ENCODE measurements around the gene PCED1B.

DNA sequence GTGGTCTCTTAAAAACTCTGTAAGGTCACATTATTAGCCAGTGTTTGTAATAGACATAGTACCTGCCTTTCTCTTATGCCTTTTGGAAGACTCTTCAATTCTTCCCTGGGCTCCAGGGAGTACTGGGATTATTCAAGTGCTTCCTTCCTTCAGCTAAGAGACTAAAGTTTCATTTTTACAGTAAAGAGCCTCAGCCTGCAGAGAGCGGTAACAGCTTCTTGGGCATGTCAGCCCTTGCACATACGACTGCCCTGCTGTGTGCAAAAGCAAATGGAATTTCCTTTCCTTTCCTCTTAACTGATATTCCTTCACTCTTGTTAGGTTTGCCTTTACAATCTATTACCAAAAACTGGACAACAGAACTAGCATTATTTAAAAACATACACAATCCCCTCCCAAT is 33.3 kb downstream of the PCED1B start:
- TF ChIP-seq, protein P1, sequence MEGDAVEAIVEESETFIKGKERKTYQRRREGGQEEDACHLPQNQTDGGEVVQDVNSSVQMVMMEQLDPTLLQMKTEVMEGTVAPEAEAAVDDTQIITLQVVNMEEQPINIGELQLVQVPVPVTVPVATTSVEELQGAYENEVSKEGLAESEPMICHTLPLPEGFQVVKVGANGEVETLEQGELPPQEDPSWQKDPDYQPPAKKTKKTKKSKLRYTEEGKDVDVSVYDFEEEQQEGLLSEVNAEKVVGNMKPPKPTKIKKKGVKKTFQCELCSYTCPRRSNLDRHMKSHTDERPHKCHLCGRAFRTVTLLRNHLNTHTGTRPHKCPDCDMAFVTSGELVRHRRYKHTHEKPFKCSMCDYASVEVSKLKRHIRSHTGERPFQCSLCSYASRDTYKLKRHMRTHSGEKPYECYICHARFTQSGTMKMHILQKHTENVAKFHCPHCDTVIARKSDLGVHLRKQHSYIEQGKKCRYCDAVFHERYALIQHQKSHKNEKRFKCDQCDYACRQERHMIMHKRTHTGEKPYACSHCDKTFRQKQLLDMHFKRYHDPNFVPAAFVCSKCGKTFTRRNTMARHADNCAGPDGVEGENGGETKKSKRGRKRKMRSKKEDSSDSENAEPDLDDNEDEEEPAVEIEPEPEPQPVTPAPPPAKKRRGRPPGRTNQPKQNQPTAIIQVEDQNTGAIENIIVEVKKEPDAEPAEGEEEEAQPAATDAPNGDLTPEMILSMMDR (IDR thresholded peaks at IDR 0.05) = no peak
- no peak for TF ChIP-seq POLR2A (IDR thresholded peaks at IDR 0.05)
